CD8-positive, alpha-beta memory T cell (primary cell): ENCODE data around the gene UROS. TPM values are rescaled to one million over a fixed set of nuclear protein-coding genes. Genes with fewer than 3 reads are reported as not detected.

Experiments
- CTCF ChIA-PET: fragments of 350-600 bp; sonication (Branson Sonifier 250); formaldehyde crosslinking; loops from one replicate; lab custom pipeline; 2021; ENCODE audit warnings: antibody characterized with exemption; lab: Charles Lee
- POLR2A ChIA-PET: fragments of 350-600 bp; sonication (Branson Sonifier 250); formaldehyde crosslinking; loops from one replicate; lab custom pipeline; 2021; ENCODE audit warnings: antibody characterized with exemption; lab: Charles Lee
- DNase-seq, 5 donors: peaks; one replicate each; pipeline versions ENCODE4 v3.0.0 to v3.0.0-alpha.2; 2020 to 2022; ENCODE audit warnings: mixed read lengths in 1 of 5
- H3K27ac ChIP-seq: one replicate; pipeline ENCODE4 v1.7.0; 2013; ENCODE audit warnings: low read depth, mild to moderate bottlenecking, low read length, moderate library complexity
- H3K27me3 ChIP-seq: 2 replicates; pipeline ENCODE4 v1.7.0; 2013; ENCODE audit warnings: low read length, mild to moderate bottlenecking; ENCODE audit not compliant: insufficient read depth, poor library complexity, severe bottlenecking
- H3K36me3 ChIP-seq: 2 replicates; pipeline ENCODE4 v1.7.0; 2013; ENCODE audit warnings: mild to moderate bottlenecking, low read length, moderate library complexity; ENCODE audit not compliant: insufficient read depth
- H3K4me1 ChIP-seq: 2 replicates; pipeline ENCODE4 v1.7.0; 2013; ENCODE audit warnings: mild to moderate bottlenecking, low read length, moderate library complexity; ENCODE audit not compliant: insufficient read depth
- H3K4me3 ChIP-seq: 2 replicates; pipeline ENCODE4 v1.7.0; 2013; ENCODE audit warnings: mild to moderate bottlenecking, low read length
- H3K9me3 ChIP-seq: 2 replicates; pipeline ENCODE4 v1.7.0; 2013; ENCODE audit warnings: mild to moderate bottlenecking, low read length
- H3K27ac Mint-ChIP-seq, 8 donors: one replicate each; pipeline ENCODE4 v1.8.0; 2020 to 2021; ENCODE audit warnings: mixed read lengths in 8 of 8, mild to moderate bottlenecking in 6 of 8, inconsistent platforms in 3 of 8, moderate library complexity in 3 of 8
- H3K27me3 Mint-ChIP-seq, 2 donors: one replicate each; pipeline ENCODE4 v1.8.0; 2020 to 2021; ENCODE audit warnings: mixed read lengths in 2 of 2, mild to moderate bottlenecking in 1 of 2, moderate library complexity in 1 of 2
- H3K36me3 Mint-ChIP-seq, 3 donors: one replicate each; pipeline ENCODE4 v1.8.0; 2020 to 2021; ENCODE audit warnings: mixed read lengths in 3 of 3, inconsistent platforms in 1 of 3, mild to moderate bottlenecking in 1 of 3
- H3K4me1 Mint-ChIP-seq, 3 donors: one replicate each; pipeline ENCODE4 v1.8.0; 2020 to 2021; ENCODE audit warnings: mixed read lengths in 3 of 3, inconsistent platforms in 1 of 3, mild to moderate bottlenecking in 1 of 3
- H3K4me3 Mint-ChIP-seq, 7 donors: one replicate each; pipeline ENCODE4 v1.8.0; 2020 to 2021; ENCODE audit warnings: mixed read lengths in 7 of 7, mild to moderate bottlenecking in 6 of 7, moderate library complexity in 4 of 7, inconsistent platforms in 2 of 7
- H3K9me3 Mint-ChIP-seq, 5 donors: one replicate each; pipeline ENCODE4 v1.8.0; 2020 to 2022; ENCODE audit warnings: mixed read lengths in 5 of 5, mild to moderate bottlenecking in 3 of 5, moderate library complexity in 2 of 5, inconsistent platforms in 1 of 5
- polyA plus RNA-seq: library from polyadenylated mRNA; unstranded; fragments of 300-500 nt; fragmentation: Illumina TruSeq; gene quantifications from one replicate; pipeline ENCODE4 v1.2.3, GENCODE V29; 2021
- total RNA-seq, 2 experiments: library from RNA; stranded (reverse); gene quantifications; one replicate each; pipeline ENCODE4 v1.2.3, GENCODE V29; 2021

The UROS gene
- total and polyA plus RNA-seq, 3 experiments from 2014 or later: 43.4 to 57.3 (median 47.2) TPM

- Mint-ChIP-seq H3K27me3 (no peaks in the 10 kb centered on the region), H3K9me3 (peaks cover 0 to 2% (median 0%) of the 10 kb centered on the region in 5 donors), H3K4me3 (no peak overlapping the region), H3K36me3 (peaks cover 0 to 3% (median 2%) of the 10 kb centered on the region in 3 donors), H3K27ac (peak overlapping the region in 1 of 8 donors; percentile 50), H3K4me1 (peaks cover under 1 to 5% (median 1%) of the 10 kb centered on the region in 3 donors)
- ChIA-PET POLR2A (no interaction called here), CTCF (no interaction called here)
- no peaks in the 10 kb centered on the region for H3K4me1 ChIP-seq
- H3K36me3 ChIP-seq: no peaks in the 10 kb centered on the region
- no peaks in the 10 kb centered on the region for H3K27me3 ChIP-seq
- no peak for DNase-seq
- H3K9me3 ChIP-seq: no peaks in the 10 kb centered on the region
- H3K27ac ChIP-seq: no peak overlapping the region
- H3K4me3 ChIP-seq: no peak overlapping the region
Observed at GRCh38 chr10:125782054-125782453, 41.0 kb downstream of the UROS start.

- Mint-ChIP-seq H3K27ac (no peak overlapping the region), H3K4me1 (no peaks in the 10 kb centered on the region), H3K4me3 (no peak overlapping the region), H3K9me3 (peaks cover 0 to 1% (median 0%) of the 10 kb centered on the region in 5 donors), H3K36me3 (peaks cover 0 to 3% (median 0%) of the 10 kb centered on the region in 3 donors), H3K27me3 (no peaks in the 10 kb centered on the region)
- CTCF ChIA-PET: no interaction called here
- H3K36me3 ChIP-seq: no peaks in the 10 kb centered on the region
- POLR2A ChIA-PET: interaction anchor here (1.0 kb wide), 1 partner anchor 17 kb away, joined by 3 read pairs; no protein-coding TSS in a partner anchor
- no peak overlapping the region for H3K4me3 ChIP-seq
- no peaks in the 10 kb centered on the region for H3K9me3 ChIP-seq
- no peaks in the 10 kb centered on the region for H3K4me1 ChIP-seq
- no peak overlapping the region for H3K27ac ChIP-seq
- H3K27me3 ChIP-seq: no peaks in the 10 kb centered on the region
- no peak for DNase-seq
Observed at GRCh38 chr10:125781374-125781773, 41.7 kb downstream of the UROS start.

- H3K4me1 ChIP-seq: no peaks in the 10 kb centered on the region
- DNase-seq: no peak
- H3K27me3 ChIP-seq: no peaks in the 10 kb centered on the region
- Mint-ChIP-seq H3K4me1 (no peaks in the 10 kb centered on the region), H3K4me3 (no peak overlapping the region), H3K27me3 (no peaks in the 10 kb centered on the region), H3K27ac (no peak overlapping the region), H3K36me3 (no peaks in the 10 kb centered on the region), H3K9me3 (peaks cover 0 to 1% (median 0%) of the 10 kb centered on the region in 5 donors)
- POLR2A ChIA-PET: no interaction called here
- no peak overlapping the region for H3K4me3 ChIP-seq
- no peak overlapping the region for H3K27ac ChIP-seq
- CTCF ChIA-PET: no interaction called here
- H3K36me3 ChIP-seq: no peaks in the 10 kb centered on the region
- no peaks in the 10 kb centered on the region for H3K9me3 ChIP-seq
Observed at GRCh38 chr10:125779403-125780327, 43.4 kb downstream of the UROS start.

GRCh38 chr10:125778556-125778955 is 44.5 kb downstream of the UROS start:
- Histone ChIP-seq H3K27me3 (no peaks in the 10 kb centered on the region), H3K4me3 (no peak overlapping the region), H3K4me1 (no peaks in the 10 kb centered on the region), H3K36me3 (no peaks in the 10 kb centered on the region), H3K9me3 (no peaks in the 10 kb centered on the region), H3K27ac (no peak overlapping the region)
- H3K27me3 Mint-ChIP-seq: no peaks in the 10 kb centered on the region
- DNase-seq: no peak
- H3K4me1 Mint-ChIP-seq: no peaks in the 10 kb centered on the region
- H3K9me3 Mint-ChIP-seq: peaks cover 0 to 1% (median 0%) of the 10 kb centered on the region in 5 donors
- ChIA-PET POLR2A (no interaction called here), CTCF (no interaction called here)
- H3K27ac Mint-ChIP-seq: no peak overlapping the region
- H3K4me3 Mint-ChIP-seq: no peak overlapping the region
- H3K36me3 Mint-ChIP-seq: peaks cover 0 to 2% (median 0%) of the 10 kb centered on the region in 3 donors

- POLR2A ChIA-PET: no interaction called here
- no peaks in the 10 kb centered on the region for H3K27me3 ChIP-seq
- Mint-ChIP-seq H3K27ac (no peak overlapping the region), H3K4me3 (no peak overlapping the region), H3K9me3 (peaks cover 0 to 1% (median 0%) of the 10 kb centered on the region in 5 donors), H3K27me3 (peaks cover 0 to 4% of the 10 kb centered on the region in 2 donors), H3K36me3 (peaks cover 0 to 2% (median 0%) of the 10 kb centered on the region in 3 donors), H3K4me1 (no peaks in the 10 kb centered on the region)
- no peak overlapping the region for H3K27ac ChIP-seq
- no peaks in the 10 kb centered on the region for H3K36me3 ChIP-seq
- no peak overlapping the region for H3K4me3 ChIP-seq
- CTCF ChIA-PET: no interaction called here
- no peak for DNase-seq
- H3K4me1 ChIP-seq: no peaks in the 10 kb centered on the region
- no peaks in the 10 kb centered on the region for H3K9me3 ChIP-seq
Observed at GRCh38 chr10:125777806-125778205, 45.3 kb downstream of the UROS start.

GRCh38 chr10:125775491-125776106 is 47.5 kb downstream of the UROS start, which contains the start of gene MMP21:
Gene MMP21 (minus strand): TSS chr10:125775821. CDS start chr10:125775821, 0 bp downstream.
- Mint-ChIP-seq H3K36me3 (peaks cover 0 to 3% (median 0%) of the 10 kb centered on the region in 3 donors), H3K27ac (peak within 1 kb of the TSS in 1 of 8 donors; percentile 43), H3K27me3 (peaks cover 0 to 4% of the 10 kb centered on the region in 2 donors), H3K9me3 (peaks cover 0 to 1% (median 0%) of the 10 kb centered on the region in 5 donors), H3K4me1 (no peaks in the 10 kb centered on the region), H3K4me3 (no peak within 1 kb of the TSS)
- ChIA-PET CTCF (no interaction called here), POLR2A (no interaction called here)
- Histone ChIP-seq H3K27ac (no peak within 1 kb of the TSS), H3K4me3 (no peak within 1 kb of the TSS), H3K9me3 (no peaks in the 10 kb centered on the region), H3K27me3 (no peaks in the 10 kb centered on the region), H3K36me3 (no peaks in the 10 kb centered on the region), H3K4me1 (no peaks in the 10 kb centered on the region)
- DNase-seq: no peak

GRCh38 chr10:125774581-125775191 is 48.4 kb downstream of the UROS start:
- peaks cover 0 to 3% (median under 1%) of the 10 kb centered on the region in 3 donors for H3K36me3 Mint-ChIP-seq
- no peaks in the 10 kb centered on the region for H3K27me3 ChIP-seq
- POLR2A ChIA-PET: no interaction called here
- H3K4me3 ChIP-seq: no peak overlapping the region
- DNase-seq: no peak
- no peak overlapping the region for H3K4me3 Mint-ChIP-seq
- peaks cover 0 to 1% (median 0%) of the 10 kb centered on the region in 5 donors for H3K9me3 Mint-ChIP-seq
- peak overlapping the region in 1 of 8 donors; percentile 40 for H3K27ac Mint-ChIP-seq
- no peaks in the 10 kb centered on the region for H3K4me1 ChIP-seq
- no peak overlapping the region for H3K27ac ChIP-seq
- no peaks in the 10 kb centered on the region for H3K4me1 Mint-ChIP-seq
- CTCF ChIA-PET: no interaction called here
- H3K27me3 Mint-ChIP-seq: peaks cover 0 to 4% of the 10 kb centered on the region in 2 donors
- H3K9me3 ChIP-seq: no peaks in the 10 kb centered on the region
- H3K36me3 ChIP-seq: no peaks in the 10 kb centered on the region
